HCT116 (cell line): ENCODE measurements around the gene NASP. TPM values are rescaled to one million over a fixed set of nuclear protein-coding genes. Genes with fewer than 3 reads are reported as not detected.

ENCODE experiments used
- ATAC-seq: fragments of 200-7000 bp; cut with Tn5 transposase; 2 replicates; pipeline ENCODE4 v1.9.1; 2020; ENCODE audit warnings: mild to moderate bottlenecking, moderate library complexity
- BruUV-seq: library from RNA; stranded (reverse); fragments of 400-500 nt; replicated peaks from 2 replicates; lab custom pipeline; 2021; lab: Mats Ljungman, UMichigan
- CTCF ChIA-PET: fragments of 300-600 bp; sonication (Branson Sonifier 250); formaldehyde crosslinking; loops from one replicate; lab custom pipeline; 2021; ENCODE audit warnings: antibody characterized with exemption; lab: Charles Lee
- POLR2A ChIA-PET: fragments of 300-600, 350-600 bp; sonication (Branson Sonifier 250); formaldehyde crosslinking; loops from one replicate; lab custom pipeline; 2021; ENCODE audit warnings: antibody characterized with exemption; lab: Charles Lee
- RAD21 ChIA-PET, 2 experiments: fragments of 300-600 bp; sonication (Branson Sonifier 250); formaldehyde crosslinking; loops; one replicate each; lab custom pipeline; 2023; ENCODE audit warnings: low total read pairs in 2 of 2; ENCODE audit not compliant: uncharacterized antibody in 2 of 2, unreplicated experiment in 2 of 2, low non-redundant PET in 1 of 2; lab: Charles Lee
- DNase-seq: peaks from one replicate; pipeline ENCODE4 v3.0.0-alpha.2; 2010; ENCODE audit warnings: low read depth, low spot score
- H2AFZ ChIP-seq: fragments of 200-600 bp; shearing (Covaris generic), sonication (generic); 2 replicates; pipeline ENCODE4 v1.6.1; 2017; ENCODE audit warnings: low read depth, mixed run types, mixed read lengths, antibody characterized with exemption, low read length; ENCODE audit not compliant: poor library complexity, severe bottlenecking
- H3K27ac ChIP-seq: 2 replicates; pipeline ENCODE4 v1.5.1; 2012; ENCODE audit warnings: low read depth, low read length
- H3K27me3 ChIP-seq: fragments of 200-600 bp; sonication (generic); 2 replicates; pipeline ENCODE4 v1.6.1; 2016; ENCODE audit warnings: mixed run types, low read length, mixed read lengths; ENCODE audit not compliant: insufficient read depth
- H3K36me3 ChIP-seq, 2 experiments: fragments of 200-500 bp in 1 of 2; fragments of 200-600 bp in 1 of 2; sonication (Bioruptor generic) in 1 of 2; sonication (generic) in 1 of 2; 2 replicates each; pipeline versions ENCODE4 v1.5.1 to v1.6.1; 2014 to 2016; ENCODE audit warnings: low read length in 2 of 2, inconsistent platforms in 1 of 2, mixed read lengths in 1 of 2, mixed run types in 1 of 2; ENCODE audit not compliant: insufficient read depth in 2 of 2, control insufficient read depth in 1 of 2
- H3K4me1 ChIP-seq, 2 experiments: fragments of 200-600 bp in 1 of 2; sonication (generic) in 1 of 2; 2 replicates each; pipeline versions ENCODE4 v1.5.1 to v1.6.1; 2012 to 2017; ENCODE audit warnings: low read length in 2 of 2, inconsistent platforms in 1 of 2, mild to moderate bottlenecking in 1 of 2, mixed read lengths in 1 of 2, mixed run types in 1 of 2, moderate library complexity in 1 of 2; ENCODE audit not compliant: insufficient read depth in 2 of 2, control insufficient read depth in 1 of 2
- H3K4me2 ChIP-seq: fragments of 200-600 bp; sonication (generic); 2 replicates; pipeline ENCODE4 v1.6.1; 2017; ENCODE audit warnings: mixed run types, low read length, mixed read lengths
- H3K4me3 ChIP-seq, 2 experiments: fragments of 200-600 bp in 1 of 2; sonication (generic) in 1 of 2; replicated peaks in 1 of 2; 2 replicates each; pipeline ENCODE4 v1.5.1; 2011 to 2016; ENCODE audit warnings: low read length in 2 of 2, control low read depth in 1 of 2, low read depth in 1 of 2, mild to moderate bottlenecking in 1 of 2, mixed read lengths in 1 of 2, mixed run types in 1 of 2
- H3K79me2 ChIP-seq: fragments of 200-600 bp; sonication (generic); 2 replicates; pipeline ENCODE4 v1.6.1; 2017; ENCODE audit warnings: mild to moderate bottlenecking, mixed run types, low read length, moderate library complexity, mixed read lengths; ENCODE audit not compliant: insufficient read depth
- H3K9ac ChIP-seq: fragments of 200-600 bp; sonication (generic); 2 replicates; pipeline ENCODE4 v1.6.1; 2016; ENCODE audit warnings: low read length, mixed read lengths
- H3K9me2 ChIP-seq: fragments of 200-600 bp; sonication (generic), shearing (Covaris generic); 2 replicates; pipeline ENCODE4 v1.6.1; 2017; ENCODE audit warnings: mixed run types, mild to moderate bottlenecking, moderate library complexity; ENCODE audit not compliant: insufficient read depth
- H3K9me3 ChIP-seq, 2 experiments: fragments of 200-500 bp in 1 of 2; fragments of 200-600 bp in 1 of 2; sonication (Bioruptor generic) in 1 of 2; sonication (generic) in 1 of 2; 2 replicates each; pipeline ENCODE4 v1.6.1; 2014 to 2017; ENCODE audit warnings: low read length in 2 of 2, mixed read lengths in 2 of 2, inconsistent platforms in 1 of 2, low read depth in 1 of 2, mild to moderate bottlenecking in 1 of 2, mixed run types in 1 of 2, moderate library complexity in 1 of 2; ENCODE audit not compliant: control insufficient read depth in 1 of 2, insufficient read depth in 1 of 2
- H4K20me1 ChIP-seq: fragments of 200-600 bp; sonication (generic), shearing (Covaris generic); 2 replicates; pipeline ENCODE4 v1.6.1; 2017; ENCODE audit warnings: mixed run types, mild to moderate bottlenecking, moderate library complexity; ENCODE audit not compliant: insufficient read depth
- ATF3 ChIP-seq: IDR thresholded peaks from 2 replicates; pipeline ENCODE4 v1.6.1; 2012
- CEBPB ChIP-seq: IDR thresholded peaks from 2 replicates; pipeline ENCODE4 v1.6.1; 2012; ENCODE audit warnings: low read depth
- EZH2 ChIP-seq: fragments of 200-600 bp; sonication (generic); IDR thresholded peaks from 2 replicates; pipeline ENCODE4 v1.6.1; 2017; ENCODE audit warnings: antibody characterized with exemption, mixed run types
- JUND ChIP-seq: IDR thresholded peaks from 2 replicates; pipeline ENCODE4 v1.6.1; 2012
- POLR2A ChIP-seq: IDR thresholded peaks from 2 replicates; pipeline ENCODE4 v1.7.0; 2011; ENCODE audit warnings: borderline replicate concordance; ENCODE audit not compliant: insufficient read depth, insufficient read length; ENCODE audit errors: extremely low read depth
- POLR2AphosphoS5 ChIP-seq: IDR thresholded peaks from 2 replicates; pipeline ENCODE4 v1.6.1; 2011; ENCODE audit warnings: mild to moderate bottlenecking, low read depth, low read length, moderate library complexity
- SRF ChIP-seq: IDR thresholded peaks from 2 replicates; pipeline ENCODE4 v1.6.1; 2012; ENCODE audit warnings: low read depth
- TCF7L2 ChIP-seq: IDR thresholded peaks from 2 replicates; pipeline ENCODE4 v1.7.0; 2011; ENCODE audit warnings: borderline replicate concordance, inconsistent platforms; ENCODE audit not compliant: insufficient read depth, insufficient read length; ENCODE audit errors: extremely low read depth
- intact Hi-C: fragments of 100-400 bp; cut with micrococcal nuclease; formaldehyde crosslinking; loops from 2 replicates; pipeline ENCODE4 v1.10.0; 2022
- total RNA-seq: library from RNA; stranded (reverse); gene quantifications from one replicate; pipeline ENCODE4 v1.2.1, GENCODE V29; 2021; ENCODE audit not compliant: unreplicated experiment
- TF ChIP-seq, protein P1 (sequence below): IDR thresholded peaks from 2 replicates; pipeline ENCODE4 v1.6.1; 2012
- TF ChIP-seq, protein P2 (sequence below): IDR thresholded peaks from 2 replicates; pipeline ENCODE4 v1.6.1; 2011; ENCODE audit warnings: mild to moderate bottlenecking, low read length, moderate library complexity; ENCODE audit not compliant: insufficient replicate concordance; ENCODE audit errors: extremely low read depth
- TF ChIP-seq, protein P3 (sequence below): IDR thresholded peaks from 2 replicates; pipeline ENCODE4 v1.6.1; 2012; ENCODE audit warnings: low read depth

Gene NASP
- total RNA-seq, 1 experiment from 2014 or later = 185 TPM

- ChIA-PET POLR2A (no interaction called here), CTCF (interaction anchor here (0.6 kb wide), 1 partner anchor 402 kb away, joined by 3 read pairs; no protein-coding TSS in a partner anchor), RAD21 (no interaction called here)
- Histone ChIP-seq H3K79me2 (peaks cover 22% of the 10 kb centered on the region), H3K4me1 (peaks cover 3 to 7% of the 10 kb centered on the region in 2 experiments; a peak in 3 of 4 replicates), H3K4me3 (no peak overlapping the region), H3K4me2 (no peak overlapping the region), H3K9me2 (no peaks in the 10 kb centered on the region), H3K9me3 (no peaks in the 10 kb centered on the region), H2AFZ (no peak overlapping the region), H3K27ac (no peak overlapping the region), H3K9ac (no peak overlapping the region), H3K36me3 (peaks cover 22 to 28% of the 10 kb centered on the region in 2 experiments; a peak in 3 of 4 replicates), H4K20me1 (no peaks in the 10 kb centered on the region), H3K27me3 (no peaks in the 10 kb centered on the region)
- ATAC-seq = no peak
- BruUV-seq = no TSS peak
- intact Hi-C loops = loop anchor here (10.0 kb wide), 1 partner anchor 201 kb away; no protein-coding TSS in a partner anchor
- DNase-seq = no peak
- TF ChIP-seq, protein P1, sequence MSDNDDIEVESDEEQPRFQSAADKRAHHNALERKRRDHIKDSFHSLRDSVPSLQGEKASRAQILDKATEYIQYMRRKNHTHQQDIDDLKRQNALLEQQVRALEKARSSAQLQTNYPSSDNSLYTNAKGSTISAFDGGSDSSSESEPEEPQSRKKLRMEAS = no peak
- TF ChIP-seq TCF7L2 (no peak), JUND (no peak), POLR2AphosphoS5 (no peak), CEBPB (no peak), POLR2A (no peak), SRF (no peak), ATF3 (no peak), EZH2 (no peak)
- TF ChIP-seq, protein P2, sequence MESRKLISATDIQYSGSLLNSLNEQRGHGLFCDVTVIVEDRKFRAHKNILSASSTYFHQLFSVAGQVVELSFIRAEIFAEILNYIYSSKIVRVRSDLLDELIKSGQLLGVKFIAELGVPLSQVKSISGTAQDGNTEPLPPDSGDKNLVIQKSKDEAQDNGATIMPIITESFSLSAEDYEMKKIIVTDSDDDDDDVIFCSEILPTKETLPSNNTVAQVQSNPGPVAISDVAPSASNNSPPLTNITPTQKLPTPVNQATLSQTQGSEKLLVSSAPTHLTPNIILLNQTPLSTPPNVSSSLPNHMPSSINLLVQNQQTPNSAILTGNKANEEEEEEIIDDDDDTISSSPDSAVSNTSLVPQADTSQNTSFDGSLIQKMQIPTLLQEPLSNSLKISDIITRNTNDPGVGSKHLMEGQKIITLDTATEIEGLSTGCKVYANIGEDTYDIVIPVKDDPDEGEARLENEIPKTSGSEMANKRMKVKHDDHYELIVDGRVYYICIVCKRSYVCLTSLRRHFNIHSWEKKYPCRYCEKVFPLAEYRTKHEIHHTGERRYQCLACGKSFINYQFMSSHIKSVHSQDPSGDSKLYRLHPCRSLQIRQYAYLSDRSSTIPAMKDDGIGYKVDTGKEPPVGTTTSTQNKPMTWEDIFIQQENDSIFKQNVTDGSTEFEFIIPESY = no peak
- TF ChIP-seq, protein P3, sequence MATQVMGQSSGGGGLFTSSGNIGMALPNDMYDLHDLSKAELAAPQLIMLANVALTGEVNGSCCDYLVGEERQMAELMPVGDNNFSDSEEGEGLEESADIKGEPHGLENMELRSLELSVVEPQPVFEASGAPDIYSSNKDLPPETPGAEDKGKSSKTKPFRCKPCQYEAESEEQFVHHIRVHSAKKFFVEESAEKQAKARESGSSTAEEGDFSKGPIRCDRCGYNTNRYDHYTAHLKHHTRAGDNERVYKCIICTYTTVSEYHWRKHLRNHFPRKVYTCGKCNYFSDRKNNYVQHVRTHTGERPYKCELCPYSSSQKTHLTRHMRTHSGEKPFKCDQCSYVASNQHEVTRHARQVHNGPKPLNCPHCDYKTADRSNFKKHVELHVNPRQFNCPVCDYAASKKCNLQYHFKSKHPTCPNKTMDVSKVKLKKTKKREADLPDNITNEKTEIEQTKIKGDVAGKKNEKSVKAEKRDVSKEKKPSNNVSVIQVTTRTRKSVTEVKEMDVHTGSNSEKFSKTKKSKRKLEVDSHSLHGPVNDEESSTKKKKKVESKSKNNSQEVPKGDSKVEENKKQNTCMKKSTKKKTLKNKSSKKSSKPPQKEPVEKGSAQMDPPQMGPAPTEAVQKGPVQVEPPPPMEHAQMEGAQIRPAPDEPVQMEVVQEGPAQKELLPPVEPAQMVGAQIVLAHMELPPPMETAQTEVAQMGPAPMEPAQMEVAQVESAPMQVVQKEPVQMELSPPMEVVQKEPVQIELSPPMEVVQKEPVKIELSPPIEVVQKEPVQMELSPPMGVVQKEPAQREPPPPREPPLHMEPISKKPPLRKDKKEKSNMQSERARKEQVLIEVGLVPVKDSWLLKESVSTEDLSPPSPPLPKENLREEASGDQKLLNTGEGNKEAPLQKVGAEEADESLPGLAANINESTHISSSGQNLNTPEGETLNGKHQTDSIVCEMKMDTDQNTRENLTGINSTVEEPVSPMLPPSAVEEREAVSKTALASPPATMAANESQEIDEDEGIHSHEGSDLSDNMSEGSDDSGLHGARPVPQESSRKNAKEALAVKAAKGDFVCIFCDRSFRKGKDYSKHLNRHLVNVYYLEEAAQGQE = no peak
These were observed 59.5 kb downstream of the NASP start for GRCh38 chr1:45643321-45643720.
